Medulla oblongata (tissue), 1 donor: Measurements from ENCODE around the gene SSBP3.

Source experiments
- DNase-seq: peaks from one replicate; pipeline ENCODE4 v3.0.0-alpha.2; 2015; ENCODE audit errors: extremely low spot score

SSBP3 gene

DNA sequence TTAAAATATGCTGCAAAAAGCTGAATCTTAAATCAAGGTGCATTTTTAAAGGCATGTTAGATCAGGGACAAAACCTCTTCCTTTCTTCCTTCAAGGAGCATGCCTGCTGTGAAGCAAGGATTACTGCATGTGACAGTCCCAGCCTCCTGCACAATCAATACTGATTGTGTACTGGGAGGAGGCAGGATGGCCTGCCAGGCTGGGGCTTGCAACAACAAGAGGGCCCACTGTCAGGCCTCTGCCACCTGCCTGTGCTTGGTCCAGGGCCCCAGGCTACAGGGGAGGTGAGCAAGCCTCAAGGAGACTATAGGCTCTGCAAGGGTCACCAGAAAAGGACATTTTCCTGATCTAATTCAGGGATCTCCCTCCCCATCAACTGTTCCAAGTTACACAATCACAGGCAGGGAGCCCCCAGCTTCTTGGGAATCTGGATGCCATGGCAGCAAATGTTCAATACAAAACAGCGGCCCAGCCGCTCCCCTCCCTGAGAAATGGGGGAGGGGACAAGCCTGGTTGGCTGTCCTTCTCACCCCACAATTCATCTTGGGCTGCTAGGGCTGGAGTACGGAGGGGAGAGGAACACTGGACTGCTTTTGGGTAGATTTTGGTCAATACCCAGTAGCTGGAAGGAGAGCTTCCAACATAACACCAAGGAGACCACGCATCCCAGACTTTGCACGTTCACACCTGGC, 76.7 kb downstream of the SSBP3 start:
- peak; percentile 82 for DNase-seq

DNA sequence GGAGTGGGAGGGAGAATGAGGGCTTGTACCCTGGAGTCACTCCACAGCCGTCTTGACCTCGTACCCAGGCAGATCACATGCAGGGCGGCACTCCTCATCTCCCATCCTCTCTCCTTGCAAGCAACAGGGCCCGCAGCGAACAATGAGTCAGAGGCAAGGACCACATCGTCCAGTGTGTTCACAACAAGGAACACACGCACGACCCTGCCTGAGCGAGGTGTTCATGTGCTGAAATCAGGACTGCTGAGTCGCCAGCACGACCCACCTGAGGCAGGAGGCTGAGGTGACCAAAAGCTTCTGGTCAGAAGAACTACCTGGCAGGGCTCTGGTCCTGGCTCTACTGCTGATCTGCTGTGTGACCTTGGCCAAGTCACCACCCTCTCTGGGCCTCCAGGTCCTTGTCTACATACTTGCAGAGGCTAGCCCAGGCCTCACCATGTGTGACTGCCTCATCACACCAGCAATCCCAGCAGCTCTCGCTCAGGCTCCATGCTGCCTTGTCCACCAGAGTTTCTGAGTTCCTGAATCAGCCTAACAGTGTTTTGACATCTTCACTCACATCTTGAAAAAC, 78.0 kb downstream of the SSBP3 start:
- DNase-seq, result no peak

DNA sequence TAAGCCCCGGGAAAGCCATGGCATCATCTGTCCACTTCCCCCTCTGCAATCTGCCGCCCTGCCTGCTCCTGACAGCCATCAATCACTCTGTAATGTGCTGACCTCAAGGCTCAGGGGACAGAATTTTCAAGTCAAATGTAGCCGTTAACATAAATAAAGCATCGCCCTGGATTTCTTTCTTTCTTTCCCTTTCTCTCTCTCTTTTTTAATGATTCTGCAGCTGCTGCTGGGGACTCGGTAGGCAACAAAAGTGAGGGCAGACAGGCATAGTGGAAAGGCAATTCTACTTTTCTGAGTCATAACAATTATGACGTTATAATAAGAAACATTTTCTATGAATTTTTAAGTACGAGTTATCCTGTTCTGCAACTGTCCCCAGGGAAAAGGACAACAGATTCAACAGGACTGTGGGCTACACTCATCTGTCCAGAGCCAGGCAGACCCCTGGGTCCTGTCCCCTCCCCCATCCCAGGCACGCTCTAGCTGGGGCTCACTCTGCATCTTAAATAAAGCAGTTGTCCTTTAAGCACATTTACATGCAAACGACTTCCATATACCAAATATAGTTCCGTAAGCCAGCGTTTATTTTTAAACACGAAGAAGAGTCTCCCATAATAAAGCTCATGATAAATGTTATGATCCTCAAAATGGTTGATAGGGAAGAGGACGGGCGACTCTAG, 78.7 kb downstream of the SSBP3 start:
- DNase-seq, result no peak

DNA sequence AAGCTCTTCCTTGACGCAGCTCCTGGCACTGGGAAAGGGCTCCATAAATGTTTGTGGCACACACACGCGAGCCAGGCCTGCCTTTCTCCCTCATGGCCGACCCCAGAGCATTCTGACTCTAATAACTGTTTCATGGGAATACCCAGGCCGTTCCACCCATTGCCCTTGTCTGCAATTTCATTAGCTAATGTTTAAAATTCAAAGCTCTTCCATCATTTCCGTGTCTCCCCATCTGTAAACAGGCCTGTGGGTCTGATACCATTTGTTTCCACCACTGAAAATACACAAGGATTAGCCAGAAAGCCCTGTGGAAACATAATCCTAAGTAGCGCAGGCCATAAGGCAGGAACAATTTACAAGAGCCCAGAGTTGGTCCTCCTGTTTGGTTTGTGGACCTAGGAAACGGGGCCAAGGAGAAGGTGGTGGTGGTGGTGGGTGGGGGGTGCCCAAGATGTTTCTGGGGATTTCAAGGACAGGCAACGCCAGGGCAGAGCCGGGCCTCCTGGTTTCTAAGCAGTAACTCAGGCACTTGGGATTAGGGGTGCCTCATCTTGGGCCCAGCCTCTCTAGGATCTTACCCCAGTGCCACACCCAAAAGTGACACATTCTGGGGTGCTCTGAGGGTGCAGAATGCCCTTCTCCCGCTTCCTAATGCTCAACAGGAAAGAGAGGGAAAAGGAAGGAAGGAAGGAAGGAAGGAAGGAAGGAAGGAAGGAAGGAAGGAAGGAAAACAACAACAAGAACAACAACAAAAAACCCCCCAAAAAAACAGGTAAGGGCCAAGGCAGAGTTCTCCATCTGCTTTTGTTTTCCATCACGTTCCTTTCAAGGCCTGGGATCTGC, 79.4 kb downstream of the SSBP3 start:
- DNase-seq, result no peak

DNA sequence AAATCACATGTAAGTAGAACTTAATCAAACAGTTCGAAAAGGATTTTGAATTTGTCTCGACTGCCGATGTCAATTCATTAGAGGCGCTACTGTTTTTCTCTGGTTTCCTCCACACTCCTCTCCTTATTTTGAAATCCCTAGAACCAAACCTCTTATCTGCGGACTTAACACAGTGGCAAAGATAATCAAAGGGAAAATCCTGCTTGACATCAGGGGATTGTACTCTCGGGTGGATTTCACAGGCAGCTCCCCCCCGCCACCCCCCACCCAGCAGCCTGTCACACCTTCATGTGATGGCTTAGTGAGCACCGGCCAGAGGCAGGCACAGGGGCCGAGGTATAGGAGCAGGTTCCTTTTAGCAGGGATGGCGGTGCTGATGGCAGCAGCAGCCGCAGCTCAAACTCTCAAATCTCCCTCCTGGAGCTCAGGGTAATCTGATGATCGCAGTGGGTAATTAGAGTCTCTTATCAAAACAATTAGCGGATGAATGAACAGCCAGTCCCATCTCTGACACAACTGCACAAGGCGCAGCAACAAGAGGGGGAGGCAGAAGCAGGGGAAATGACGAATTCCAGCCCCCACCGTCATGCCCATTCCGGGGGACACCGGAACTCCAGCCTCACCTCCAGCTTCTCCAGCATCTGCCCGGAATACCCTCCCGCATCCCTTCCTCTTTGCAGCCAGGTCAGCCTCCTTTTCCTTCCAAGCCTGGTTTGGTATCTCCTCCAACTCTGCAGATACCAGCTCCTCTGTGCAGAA, 80.3 kb downstream of the SSBP3 start:
- no peak for DNase-seq

DNA sequence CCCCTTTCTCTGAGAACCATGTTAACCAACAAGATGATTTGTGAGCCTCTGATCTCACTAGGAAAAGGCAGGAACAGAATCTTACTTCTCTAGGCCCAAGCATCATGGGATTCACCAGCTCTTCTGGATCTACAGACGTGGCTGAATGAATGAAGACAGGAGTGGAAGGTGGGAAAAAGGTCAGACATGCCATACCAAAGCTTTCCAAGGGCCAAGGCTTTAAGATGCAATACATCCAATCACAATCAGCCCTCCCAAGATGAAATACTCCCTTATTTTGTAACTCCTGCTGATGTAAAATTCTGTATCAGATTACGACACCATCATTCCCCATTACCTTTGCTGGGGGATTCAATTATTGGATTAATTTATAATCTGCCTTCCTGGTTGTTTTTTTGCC, 80.9 kb downstream of the SSBP3 start:
- DNase-seq, result no peak

DNA sequence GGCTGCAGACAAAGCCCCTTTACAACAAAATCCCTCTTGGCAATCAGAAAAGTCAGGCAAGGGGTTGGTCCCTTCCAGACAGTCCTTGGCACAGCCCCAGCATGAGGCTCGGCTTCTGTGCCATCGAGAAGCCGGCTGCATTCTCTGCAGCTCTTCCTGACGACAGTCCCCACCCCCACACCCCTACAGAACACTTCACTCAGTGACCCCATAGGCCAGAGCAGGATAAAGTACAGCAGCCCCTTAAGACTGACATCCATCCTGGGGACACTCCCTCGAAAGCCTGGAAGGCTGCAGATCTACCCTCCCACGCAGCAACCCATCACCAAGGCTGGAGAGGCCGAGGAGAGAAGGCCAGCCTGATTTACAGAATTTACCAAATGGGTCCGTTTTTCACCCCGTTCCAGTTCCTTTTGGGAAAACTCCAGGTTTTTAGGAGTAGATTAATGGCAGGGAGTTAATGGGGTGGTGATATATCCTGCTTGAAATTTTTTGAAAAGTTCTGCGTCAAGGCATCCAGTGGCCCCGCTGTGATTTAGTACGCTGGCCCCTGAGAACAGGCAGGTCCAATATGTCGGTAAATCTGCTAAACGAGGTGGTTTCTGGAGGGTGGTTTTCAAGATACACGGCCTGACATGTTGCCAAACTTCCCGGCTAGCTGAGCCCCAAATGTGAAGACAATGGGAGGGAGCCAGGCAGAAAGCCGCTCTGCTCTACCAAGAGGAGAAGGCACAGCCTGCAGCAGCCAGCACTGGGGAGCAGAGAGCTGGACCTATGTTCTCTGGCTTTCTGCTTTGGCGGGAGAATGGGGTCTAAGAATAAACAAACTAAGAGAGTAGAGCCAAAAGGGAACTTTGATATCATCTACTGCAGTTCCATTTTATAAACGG, 81.7 kb downstream of the SSBP3 start:
- peak; percentile 64 for DNase-seq

DNA sequence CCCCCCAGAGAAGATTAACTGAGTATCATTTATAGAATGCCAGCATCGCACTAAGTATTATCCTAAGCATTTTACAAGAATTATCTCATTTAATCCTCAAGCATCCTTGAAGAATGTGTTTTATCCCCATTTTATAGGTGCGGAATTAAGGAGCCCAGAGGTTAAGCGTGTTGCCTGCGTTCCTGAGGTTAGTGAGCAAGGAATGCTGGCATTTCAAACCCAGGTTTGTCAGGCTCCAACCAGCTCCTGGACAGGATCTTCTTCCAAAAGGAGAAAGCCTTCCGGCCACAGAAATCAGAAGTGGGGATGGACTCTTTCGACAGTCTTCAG, 82.3 kb downstream of the SSBP3 start:
- no peak for DNase-seq

DNA sequence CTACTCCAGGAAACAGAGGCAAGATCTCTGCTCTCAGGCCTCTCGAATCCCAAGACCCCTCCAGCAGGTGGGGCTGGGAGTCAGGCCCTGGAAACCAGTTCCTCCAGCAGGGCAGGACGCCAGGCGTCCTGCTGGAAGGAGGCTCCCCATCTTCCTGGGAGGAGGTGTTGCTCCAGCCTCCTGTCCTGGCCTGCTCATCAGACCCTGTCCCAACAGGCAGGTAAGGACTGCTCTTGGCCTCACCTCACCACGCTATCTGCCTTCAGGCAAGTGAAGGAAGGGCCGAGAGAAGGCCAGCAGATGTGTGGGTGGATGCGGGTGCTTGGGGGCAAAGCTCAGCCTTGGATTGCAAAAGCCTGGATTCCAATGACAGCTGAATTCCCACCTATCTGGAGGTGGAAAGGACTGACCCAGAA, 82.9 kb downstream of the SSBP3 start:
- no peak for DNase-seq

DNA sequence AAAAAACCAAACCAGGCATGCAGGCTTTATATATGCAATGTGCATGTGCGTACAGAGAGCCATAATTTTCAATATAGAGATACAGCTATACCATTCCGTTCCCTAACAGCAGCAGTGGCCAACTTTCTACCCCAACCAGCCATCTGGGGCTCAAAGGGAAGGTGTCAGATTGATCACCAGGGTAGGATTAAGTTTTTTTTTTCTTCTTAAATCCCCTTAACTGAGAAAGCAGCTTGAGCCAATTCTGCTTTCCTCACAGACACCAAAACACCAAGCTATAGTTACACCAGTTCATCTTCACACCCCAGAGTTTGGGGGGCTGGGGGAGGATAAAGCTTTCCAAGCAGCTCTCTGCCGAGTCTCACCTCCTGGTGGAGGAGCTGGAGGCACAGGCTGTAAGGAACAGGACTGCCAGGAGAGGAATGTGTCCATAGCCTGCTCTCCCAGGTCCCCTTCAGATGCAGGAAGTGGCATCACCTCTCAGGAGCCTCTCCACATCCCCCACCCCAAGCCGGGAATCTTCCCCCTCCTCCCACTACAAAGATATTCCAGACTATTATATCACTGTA, 87.9 kb downstream of the SSBP3 start:
- DNase-seq, result no peak

DNA sequence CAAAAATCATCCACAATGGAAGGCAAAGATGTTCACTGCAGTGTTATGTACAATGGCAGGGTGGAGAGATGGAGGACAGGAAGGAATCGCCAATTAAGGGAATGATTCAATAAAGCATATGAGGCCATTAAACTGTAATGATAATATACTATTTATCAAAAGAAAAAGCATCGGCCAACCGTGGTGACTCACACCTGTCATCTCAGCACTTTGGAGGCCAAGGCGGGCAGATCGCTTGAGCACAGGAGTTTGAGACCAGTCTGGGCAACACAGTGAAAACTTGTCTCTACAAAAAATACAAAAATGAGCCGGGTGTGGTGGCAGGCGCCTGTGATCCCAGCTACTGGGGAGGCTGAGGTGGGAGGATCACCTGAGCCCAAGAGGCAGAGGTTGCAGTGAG, 89.1 kb downstream of the SSBP3 start:
- DNase-seq, result no peak

DNA sequence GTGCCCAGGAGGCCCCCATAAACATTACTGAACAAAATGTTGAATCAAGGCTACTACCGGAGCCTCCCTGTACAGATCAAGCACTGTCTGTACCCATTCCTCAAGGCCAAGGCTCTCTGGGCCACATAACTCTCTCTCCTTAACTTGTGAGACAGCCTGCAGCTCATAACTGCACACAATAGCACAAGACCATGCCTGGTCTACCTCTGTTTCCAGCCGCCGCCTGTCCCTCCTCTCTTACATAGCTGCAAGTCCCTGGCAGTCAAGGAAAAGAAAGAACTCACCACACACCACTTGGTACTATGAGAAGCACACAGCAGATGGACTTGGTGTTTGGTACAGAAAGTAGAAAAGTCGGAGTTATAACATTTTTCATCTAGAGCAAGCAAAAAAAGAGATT, 91.1 kb downstream of the SSBP3 start:
- no peak for DNase-seq

DNA sequence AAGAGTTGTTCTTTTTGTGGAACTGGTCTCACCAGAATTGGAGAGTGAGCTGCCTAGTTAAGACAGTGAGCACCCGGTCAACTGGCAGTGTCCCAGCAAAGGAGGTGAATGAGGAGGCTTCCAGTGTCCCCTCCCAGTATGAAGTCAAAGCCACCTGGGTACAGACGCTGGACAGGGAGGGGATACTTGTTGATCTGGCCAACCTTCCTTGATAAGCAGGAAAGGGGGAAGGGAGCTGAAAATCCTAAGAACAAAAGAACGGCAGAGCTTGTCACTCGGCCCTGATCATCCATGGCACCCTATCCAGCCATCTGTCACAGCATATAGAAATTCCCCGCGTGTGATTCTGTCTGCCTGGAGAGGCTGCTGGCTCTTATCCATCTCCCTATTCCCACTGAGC, 91.5 kb downstream of the SSBP3 start:
- no peak for DNase-seq

DNA sequence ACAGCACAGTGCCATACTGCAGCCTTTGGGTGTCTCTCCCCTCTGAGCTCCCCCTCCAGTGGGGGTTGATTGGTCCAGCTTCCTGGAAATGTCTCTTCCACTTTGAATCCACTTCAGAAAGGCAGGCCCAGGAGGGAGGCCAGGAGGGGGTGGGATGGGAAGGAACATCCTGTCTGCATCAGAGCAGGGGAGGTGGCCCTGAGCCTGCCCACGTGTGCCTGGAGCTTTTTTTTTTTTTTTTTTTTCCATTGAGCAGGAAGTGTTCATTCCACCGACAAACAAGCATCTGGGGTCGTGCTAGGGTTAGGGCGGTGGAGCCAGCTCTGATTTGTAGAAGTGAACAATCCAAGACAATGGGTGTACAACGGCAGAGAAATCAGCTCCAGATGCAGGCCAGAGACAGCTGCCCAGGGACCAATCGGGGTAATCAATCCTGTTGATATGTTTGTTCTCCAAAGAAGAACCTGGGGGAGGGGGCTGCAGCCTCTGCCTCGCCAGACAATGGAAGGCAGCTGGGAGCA, 93.3 kb downstream of the SSBP3 start:
- DNase-seq, result no peak

DNA sequence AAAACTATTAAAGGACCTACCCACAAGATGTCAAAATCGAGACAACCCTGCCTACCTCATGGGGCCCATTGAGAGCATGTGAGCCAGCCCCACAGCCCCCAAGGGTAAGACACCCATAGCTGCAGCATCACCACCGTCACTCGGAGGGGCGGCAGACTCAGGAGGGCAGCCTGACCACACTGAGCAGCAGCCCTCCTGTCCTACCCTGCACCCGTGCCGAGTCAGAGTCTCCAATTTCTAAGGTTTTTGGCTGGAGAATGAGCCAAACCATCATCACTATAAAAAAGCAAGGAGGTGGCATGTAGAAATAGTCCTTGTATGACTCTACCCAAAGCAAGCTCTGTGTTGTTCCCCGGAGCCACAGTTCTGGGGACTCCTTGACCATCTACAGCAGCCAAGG, 94.7 kb downstream of the SSBP3 start:
- no peak for DNase-seq

DNA sequence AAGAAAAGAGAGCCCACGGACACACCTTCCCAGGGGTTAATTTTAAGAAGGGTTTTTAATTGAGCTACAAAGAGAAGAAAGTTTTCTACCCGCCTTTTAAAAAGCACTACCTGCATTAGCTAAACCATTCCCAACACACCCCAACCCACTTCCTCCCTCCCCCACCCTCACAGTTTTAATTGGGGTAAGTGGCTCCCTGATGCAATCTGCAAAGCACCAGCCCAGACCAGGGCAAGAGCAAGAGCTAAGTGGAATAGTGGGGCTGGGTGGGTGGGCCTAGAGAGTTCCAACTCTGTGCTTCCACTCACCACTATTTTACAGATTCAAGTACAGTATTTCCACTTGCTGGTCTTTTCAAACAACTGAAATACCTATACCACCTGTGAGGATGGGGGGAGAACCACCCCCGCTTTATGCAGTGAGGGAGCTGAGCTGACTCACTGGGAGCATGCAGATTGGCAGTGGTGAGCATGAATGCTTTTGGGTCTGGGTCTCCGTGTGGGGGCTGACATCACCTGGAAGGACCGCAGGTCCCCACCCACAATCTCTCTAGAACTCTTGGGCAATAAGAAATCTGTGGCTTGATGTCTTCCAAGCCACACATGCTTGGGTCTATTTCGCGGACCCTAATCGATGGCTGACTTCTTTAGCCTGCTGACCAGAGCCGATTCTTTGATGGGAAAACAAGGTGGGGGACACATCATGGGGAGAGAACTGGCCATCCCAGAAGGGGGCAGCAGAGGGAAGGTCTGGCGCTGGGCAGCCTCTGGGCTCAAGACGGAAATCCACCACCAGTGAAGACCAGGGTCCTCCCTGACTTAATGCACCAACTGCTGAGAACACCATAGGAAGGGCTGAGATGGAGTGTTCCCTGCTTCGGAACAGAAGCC, 95.5 kb downstream of the SSBP3 start:
- DNase-seq, result peak; percentile 64

DNA sequence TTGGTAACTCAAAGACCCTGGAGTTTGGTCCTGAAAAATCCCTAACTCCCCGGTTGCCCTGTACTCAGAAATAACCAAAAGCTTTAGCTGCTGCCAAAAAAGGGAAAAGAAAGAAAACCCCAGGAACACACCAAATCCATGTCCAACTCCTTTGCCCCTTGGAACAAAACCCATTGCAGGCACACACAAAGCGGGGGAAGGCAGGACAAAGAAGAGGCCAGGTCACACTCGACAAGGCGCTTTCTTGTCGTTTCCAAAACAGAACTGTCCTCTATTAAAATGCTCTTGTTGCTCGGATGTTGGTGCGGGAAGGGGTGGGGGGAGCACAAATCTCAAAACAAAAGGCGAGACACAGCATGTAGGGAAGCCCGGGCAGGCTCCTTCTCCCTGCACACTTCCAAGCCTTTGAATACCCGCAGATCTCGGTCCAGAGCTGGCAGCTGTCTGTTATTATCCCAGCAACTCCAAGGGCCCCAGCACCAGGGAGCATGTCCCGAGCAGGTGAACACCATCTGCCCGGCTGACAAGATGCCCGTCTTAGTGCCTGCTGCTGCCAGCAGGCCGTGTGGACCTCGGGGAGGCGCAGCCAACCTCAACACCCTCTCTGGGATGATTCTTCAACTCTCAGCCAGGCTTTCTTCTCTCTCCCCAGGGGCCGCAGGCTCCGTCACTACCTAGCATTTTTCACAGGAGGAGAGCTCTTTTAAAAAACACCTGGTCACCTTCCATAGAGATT, 96.4 kb downstream of the SSBP3 start:
- peak; percentile 83 for DNase-seq

DNA sequence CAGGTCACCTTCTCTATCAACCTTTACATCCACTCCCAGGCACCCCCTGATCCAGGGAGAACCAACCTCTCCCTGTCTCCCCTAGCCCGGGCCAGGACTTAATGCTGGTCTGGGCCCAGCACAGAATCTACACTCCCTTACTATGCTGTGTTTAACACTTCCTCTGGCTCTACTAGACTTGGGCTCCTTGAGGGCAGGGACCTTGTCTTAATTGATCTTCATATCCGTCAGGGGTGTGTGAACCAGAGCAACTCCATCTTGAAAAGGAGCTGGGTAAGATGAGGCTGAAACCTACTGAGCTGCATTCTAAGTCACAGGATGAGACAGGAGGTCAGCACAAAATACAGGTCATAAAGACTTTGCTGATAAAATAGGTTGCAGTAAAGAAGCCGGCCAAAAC, 98.9 kb downstream of the SSBP3 start:
- no peak for DNase-seq
